Sigmoid colon (tissue), 7 donors: ENCODE data around the gene RGS17. TPM values are rescaled to one million over a fixed set of nuclear protein-coding genes. Genes with fewer than 3 reads are reported as not detected.

ENCODE experiments used
- DNase-seq: peaks from one replicate; pipeline ENCODE4 v3.0.0-alpha.2; 2019
- H3K27ac ChIP-seq, 4 donors: fragments of 200-600 bp; sonication (generic); one replicate each; pipeline ENCODE4 v1.5.1; 2016 to 2019; ENCODE audit warnings: mild to moderate bottlenecking in 1 of 4
- H3K27me3 ChIP-seq, 3 donors: fragments of 200-600 bp; sonication (generic); one replicate each; pipeline ENCODE4 v1.5.1; 2019; ENCODE audit warnings: mild to moderate bottlenecking in 1 of 3
- H3K36me3 ChIP-seq, 4 donors: fragments of 200-600 bp; sonication (generic); one replicate each; pipeline ENCODE4 v1.5.1; 2016 to 2019
- H3K4me1 ChIP-seq, 4 donors: fragments of 200-600 bp; sonication (generic); one replicate each; pipeline ENCODE4 v1.5.1; 2017 to 2019
- H3K4me3 ChIP-seq, 4 donors: fragments of 200-600 bp; sonication (generic); one replicate each; pipeline ENCODE4 v1.5.1; 2017 to 2019; ENCODE audit warnings: mild to moderate bottlenecking in 2 of 4, moderate library complexity in 1 of 4
- H3K9me3 ChIP-seq, 4 donors: fragments of 200-600 bp in 3 of 4; sonication (generic) in 3 of 4; one replicate each; pipeline versions ENCODE4 v1.5.1 to v1.6.1; 2013 to 2019
- CTCF ChIP-seq, 4 experiments: fragments of 450-650 bp in 3 of 4; fragments of 200-600 bp in 1 of 4; IDR thresholded peaks; one replicate each; pipeline ENCODE4 v1.5.1; 2016 to 2019; ENCODE audit warnings: antibody characterized with exemption in 4 of 4, mild to moderate bottlenecking in 3 of 4, moderate library complexity in 2 of 4
- EP300 ChIP-seq, 4 donors: sonication (generic); formaldehyde crosslinking; IDR thresholded peaks; one replicate each; pipeline ENCODE4 v1.6.1; 2017; ENCODE audit warnings: antibody characterized with exemption in 4 of 4
- POLR2A ChIP-seq, 2 donors: fragments of 450-650 bp; IDR thresholded peaks; one replicate each; pipeline ENCODE4 v1.6.1; 2016; ENCODE audit warnings: antibody characterized with exemption in 2 of 2, mild to moderate bottlenecking in 2 of 2, moderate library complexity in 2 of 2
- POLR2AphosphoS5 ChIP-seq, 4 donors: sonication (generic); formaldehyde crosslinking; IDR thresholded peaks; one replicate each; pipeline ENCODE4 v1.6.1; 2017; ENCODE audit warnings: antibody characterized with exemption in 4 of 4
- WGBS, 2 donors: extraction: QIAGEN DNeasy Blood & Tissue Kit; methylation state at CpG; one replicate each; pipeline ENCODE4 v1.1.7; 2013; 5-methylcytosine and 5-hydroxymethylcytosine counted together
- intact Hi-C: fragments of 100-400 bp; cut with DNase I; formaldehyde crosslinking; loops from one replicate; pipeline ENCODE4 v1.15.1; 2023
- polyA plus RNA-seq, 3 donors: library from polyadenylated mRNA; stranded (reverse); fragments of 200-250 nt; gene quantifications; one replicate each; pipeline ENCODE4 v1.2.3, GENCODE V29; 2013
- total RNA-seq, 4 donors: library from RNA; depleted of rRNA; stranded (reverse); fragments of >200 nt; gene quantifications; one replicate each; pipeline ENCODE4 v1.1.0, GENCODE V29; 2016
- donor health status: healthy with polysubstance abuse.
- donor health status: Bipolar disorder and iron deficiency.
- donor health status: healthy.

The RGS17 gene
- total and polyA plus RNA-seq, 7 donors, result 0.16 to 2.8 (median 0.41) TPM; not detected in 2

- intact Hi-C loops, result no loop called here
- no peaks in the 10 kb centered on the region for H3K36me3 ChIP-seq
- no peak for DNase-seq
- H3K9me3 ChIP-seq, result no peaks in the 10 kb centered on the region
- no peak overlapping the region for H3K27ac ChIP-seq
- TF ChIP-seq CTCF (IDR thresholded peaks at IDR 0.05), result no peak
- no peak for TF ChIP-seq EP300 (IDR thresholded peaks at IDR 0.05)
- TF ChIP-seq POLR2AphosphoS5 (IDR thresholded peaks at IDR 0.05), result no peak
- TF ChIP-seq POLR2A (IDR thresholded peaks at IDR 0.05), result no peak
- no peaks in the 10 kb centered on the region for H3K27me3 ChIP-seq
- no peak overlapping the region for H3K4me3 ChIP-seq
- 79 to 84% methylated on average over 2 of the region's 2 CpGs for WGBS, 2 donors
- no peaks in the 10 kb centered on the region for H3K4me1 ChIP-seq
These were observed 31.6 kb upstream of the RGS17 start for GRCh38 chr6:153162646-153163045.

- Histone ChIP-seq H3K9me3 (no peaks in the 10 kb centered on the region), H3K27me3 (no peaks in the 10 kb centered on the region), H3K36me3 (no peaks in the 10 kb centered on the region), H3K4me3 (no peak overlapping the region), H3K4me1 (no peaks in the 10 kb centered on the region), H3K27ac (no peak overlapping the region)
- DNase-seq, result no peak
- intact Hi-C loops, result no loop called here
- TF ChIP-seq EP300 (IDR thresholded peaks at IDR 0.05) (no peak), POLR2AphosphoS5 (IDR thresholded peaks at IDR 0.05) (no peak), CTCF (IDR thresholded peaks at IDR 0.05) (no peak), POLR2A (IDR thresholded peaks at IDR 0.05) (no peak)
- WGBS, 2 donors, result 56 to 72% methylated on average over 4 of the region's 4 CpGs
These were observed 31.1 kb upstream of the RGS17 start for GRCh38 chr6:153162172-153162571.

GRCh38 chr6:153160221-153160620 lies 29.1 kb upstream of the RGS17 start:
- no peaks in the 10 kb centered on the region for H3K9me3 ChIP-seq
- no peak overlapping the region for H3K4me3 ChIP-seq
- no peak overlapping the region for H3K27ac ChIP-seq
- no peaks in the 10 kb centered on the region for H3K4me1 ChIP-seq
- DNase-seq, result no peak
- intact Hi-C loops, result no loop called here
- H3K27me3 ChIP-seq, result no peaks in the 10 kb centered on the region
- WGBS, 2 donors, result 81 to 82% methylated on average over 2 of the region's 2 CpGs
- TF ChIP-seq POLR2AphosphoS5 (IDR thresholded peaks at IDR 0.05) (no peak), EP300 (IDR thresholded peaks at IDR 0.05) (no peak), POLR2A (IDR thresholded peaks at IDR 0.05) (no peak), CTCF (IDR thresholded peaks at IDR 0.05) (no peak)
- no peaks in the 10 kb centered on the region for H3K36me3 ChIP-seq

- WGBS, 2 donors, result 68 to 84% methylated on average over 21 of the region's 21 CpGs
- Histone ChIP-seq H3K4me1 (no peaks in the 10 kb centered on the region), H3K4me3 (no peak overlapping the region), H3K27me3 (no peaks in the 10 kb centered on the region), H3K36me3 (no peaks in the 10 kb centered on the region), H3K27ac (no peak overlapping the region), H3K9me3 (no peaks in the 10 kb centered on the region)
- intact Hi-C loops, result no loop called here
- TF ChIP-seq POLR2A (IDR thresholded peaks at IDR 0.05) (no peak), POLR2AphosphoS5 (IDR thresholded peaks at IDR 0.05) (no peak), CTCF (IDR thresholded peaks at IDR 0.05) (no peak), EP300 (IDR thresholded peaks at IDR 0.05) (no peak)
- DNase-seq, result no peak
These were observed 19.8 kb upstream of the RGS17 start for GRCh38 chr6:153150752-153151440.

GRCh38 chr6:153150371-153150751 lies 19.3 kb upstream of the RGS17 start:
- Histone ChIP-seq H3K36me3 (no peaks in the 10 kb centered on the region), H3K4me3 (no peak overlapping the region), H3K27me3 (no peaks in the 10 kb centered on the region), H3K9me3 (no peaks in the 10 kb centered on the region), H3K27ac (no peak overlapping the region), H3K4me1 (no peaks in the 10 kb centered on the region)
- 80 to 86% methylated on average over 11 of the region's 11 CpGs for WGBS, 2 donors
- no peak for TF ChIP-seq POLR2AphosphoS5 (IDR thresholded peaks at IDR 0.05)
- intact Hi-C loops, result no loop called here
- no peak for DNase-seq
